ENCODE results near the gene AEBP2. TPM values are rescaled to one million over a fixed set of nuclear protein-coding genes. Genes with fewer than 3 reads are reported as not detected.
A peak's percentile ranks its signal among the peaks of the same experiment; 100 is the strongest.

Gene AEBP2
- total RNA-seq, 2 donors from 2014 or later: 50.0 to 52.7 TPM

- Mint-ChIP-seq H3K27me3 (no peaks in the 10 kb centered on the region), H3K36me3 (ENCODE audit: low read depth) (no peaks in the 10 kb centered on the region), H3K27ac (peak overlapping the region; percentile 96), H3K4me1 (peaks cover 23% of the 10 kb centered on the region), H3K4me3 (no peak overlapping the region)
- DNase-seq: no peak
- no peak for ATAC-seq
- no peaks in the 10 kb centered on the region for H3K9me3 ChIP-seq (ENCODE audit: control insufficient read depth, low read length, poor library complexity, severe bottlenecking)
These were observed 6.8 kb upstream of the AEBP2 start for GRCh38 chr12:19432309-19433170.

- DNase-seq: no peak
- no peaks in the 10 kb centered on the region for H3K9me3 ChIP-seq (ENCODE audit: control insufficient read depth, low read length, poor library complexity, severe bottlenecking)
- no peak overlapping the region for H3K4me3 Mint-ChIP-seq
- no peaks in the 10 kb centered on the region for H3K27me3 Mint-ChIP-seq
- peak overlapping the region; percentile 47 for H3K27ac Mint-ChIP-seq
- H3K36me3 Mint-ChIP-seq (ENCODE audit: low read depth): no peaks in the 10 kb centered on the region
- H3K4me1 Mint-ChIP-seq: peaks cover 19% of the 10 kb centered on the region
- no peak for ATAC-seq
These were observed 4.8 kb upstream of the AEBP2 start for GRCh38 chr12:19434538-19434937.

GRCh38 chr12:19435831-19436497 is 3.3 kb upstream of the AEBP2 start:
- peak overlapping the region; percentile 80 for H3K27ac Mint-ChIP-seq
- ATAC-seq: no peak
- H3K4me1 Mint-ChIP-seq: peaks cover 22% of the 10 kb centered on the region
- H3K27me3 Mint-ChIP-seq: no peaks in the 10 kb centered on the region
- H3K36me3 Mint-ChIP-seq (ENCODE audit: low read depth): no peaks in the 10 kb centered on the region
- no peaks in the 10 kb centered on the region for H3K9me3 ChIP-seq (ENCODE audit: control insufficient read depth, low read length, poor library complexity, severe bottlenecking)
- DNase-seq: no peak
- H3K4me3 Mint-ChIP-seq: no peak overlapping the region

GRCh38 chr12:19436931-19437330 is 2.4 kb upstream of the AEBP2 start:
- no peaks in the 10 kb centered on the region for H3K9me3 ChIP-seq (ENCODE audit: control insufficient read depth, low read length, poor library complexity, severe bottlenecking)
- ATAC-seq (no peak), DNase-seq (no peak)
- no peaks in the 10 kb centered on the region for H3K27me3 Mint-ChIP-seq
- peak overlapping the region; percentile 80 for H3K27ac Mint-ChIP-seq
- H3K4me3 Mint-ChIP-seq: no peak overlapping the region
- H3K4me1 Mint-ChIP-seq: peaks cover 23% of the 10 kb centered on the region
- H3K36me3 Mint-ChIP-seq (ENCODE audit: low read depth): no peaks in the 10 kb centered on the region

GRCh38 chr12:19437996-19438395 is 1.3 kb upstream of the AEBP2 start:
- Mint-ChIP-seq H3K4me1 (peaks cover 19% of the 10 kb centered on the region), H3K4me3 (no peak overlapping the region), H3K27ac (no peak overlapping the region), H3K27me3 (no peaks in the 10 kb centered on the region), H3K36me3 (ENCODE audit: low read depth) (no peaks in the 10 kb centered on the region)
- H3K9me3 ChIP-seq (ENCODE audit: control insufficient read depth, low read length, poor library complexity, severe bottlenecking): no peaks in the 10 kb centered on the region
- ATAC-seq (no peak), DNase-seq (no peak)

GRCh38 chr12:19440019-19440858 is 947 bp downstream of the AEBP2 start:
- Mint-ChIP-seq H3K27me3 (no peaks in the 10 kb centered on the region), H3K4me1 (peaks cover 26% of the 10 kb centered on the region), H3K36me3 (ENCODE audit: low read depth) (no peaks in the 10 kb centered on the region), H3K4me3 (peak overlapping the region; percentile 99), H3K27ac (peak overlapping the region; percentile 97)
- no peaks in the 10 kb centered on the region for H3K9me3 ChIP-seq (ENCODE audit: control insufficient read depth, low read length, poor library complexity, severe bottlenecking)
- peak; percentile 17 for ATAC-seq
- DNase-seq: peak; percentile 27 to 46 (median 43)

GRCh38 chr12:19440916-19441315 is 1.6 kb downstream of the AEBP2 start:
- peaks cover 27% of the 10 kb centered on the region for H3K4me1 Mint-ChIP-seq

GRCh38 chr12:19443585-19443984 is 4.3 kb downstream of the AEBP2 start:
- no peaks in the 10 kb centered on the region for H3K36me3 Mint-ChIP-seq (ENCODE audit: low read depth)
- H3K9me3 ChIP-seq (ENCODE audit: control insufficient read depth, low read length, poor library complexity, severe bottlenecking): no peaks in the 10 kb centered on the region
- no peak for DNase-seq
- H3K27me3 Mint-ChIP-seq: no peaks in the 10 kb centered on the region
- H3K4me3 Mint-ChIP-seq: peak overlapping the region; percentile 31
- peaks cover 40% of the 10 kb centered on the region for H3K4me1 Mint-ChIP-seq
- H3K27ac Mint-ChIP-seq: peak overlapping the region; percentile 75
- no peak for ATAC-seq

More at GRCh38 chr12:19440916-19441315, 1.6 kb downstream of the AEBP2 start:
- Mint-ChIP-seq H3K4me3 (peak overlapping the region; percentile 99), H3K36me3 (ENCODE audit: low read depth) (no peaks in the 10 kb centered on the region), H3K27me3 (no peaks in the 10 kb centered on the region), H3K27ac (peak overlapping the region; percentile 97)
- H3K9me3 ChIP-seq (ENCODE audit: control insufficient read depth, low read length, poor library complexity, severe bottlenecking): no peaks in the 10 kb centered on the region
- ATAC-seq (no peak), DNase-seq (no peak)

- ATAC-seq: no peak
- H3K27ac Mint-ChIP-seq: peak overlapping the region; percentile 61
- no peaks in the 10 kb centered on the region for H3K36me3 Mint-ChIP-seq (ENCODE audit: low read depth)
- H3K9me3 ChIP-seq (ENCODE audit: control insufficient read depth, low read length, poor library complexity, severe bottlenecking): no peaks in the 10 kb centered on the region
- peaks cover 42% of the 10 kb centered on the region for H3K4me1 Mint-ChIP-seq
- H3K4me3 Mint-ChIP-seq: peak overlapping the region; percentile 53
- no peaks in the 10 kb centered on the region for H3K27me3 Mint-ChIP-seq
- no peak for DNase-seq
These were observed 4.8 kb downstream of the AEBP2 start for GRCh38 chr12:19444097-19444496.

GRCh38 chr12:19447386-19447785 is 8.1 kb downstream of the AEBP2 start:
- H3K27ac Mint-ChIP-seq: no peak overlapping the region
- ATAC-seq (no peak), DNase-seq (no peak)
- H3K4me1 Mint-ChIP-seq: peaks cover 50% of the 10 kb centered on the region
- H3K9me3 ChIP-seq (ENCODE audit: control insufficient read depth, low read length, poor library complexity, severe bottlenecking): no peaks in the 10 kb centered on the region
- H3K4me3 Mint-ChIP-seq: no peak overlapping the region
- H3K36me3 Mint-ChIP-seq (ENCODE audit: low read depth): no peaks in the 10 kb centered on the region
- no peaks in the 10 kb centered on the region for H3K27me3 Mint-ChIP-seq

GRCh38 chr12:19449814-19450213 is 10.5 kb downstream of the AEBP2 start:
- peak overlapping the region; percentile 71 for H3K27ac Mint-ChIP-seq
- H3K4me3 Mint-ChIP-seq: no peak overlapping the region
- no peaks in the 10 kb centered on the region for H3K9me3 ChIP-seq (ENCODE audit: control insufficient read depth, low read length, poor library complexity, severe bottlenecking)
- no peak for ATAC-seq
- no peaks in the 10 kb centered on the region for H3K36me3 Mint-ChIP-seq (ENCODE audit: low read depth)
- H3K27me3 Mint-ChIP-seq: no peaks in the 10 kb centered on the region
- no peak for DNase-seq
- H3K4me1 Mint-ChIP-seq: peaks cover 47% of the 10 kb centered on the region

GRCh38 chr12:19450362-19450761 is 11.1 kb downstream of the AEBP2 start:
- H3K4me1 Mint-ChIP-seq: peaks cover 45% of the 10 kb centered on the region
- ATAC-seq (no peak), DNase-seq (no peak)
- H3K27ac Mint-ChIP-seq: peak overlapping the region; percentile 71
- H3K27me3 Mint-ChIP-seq: no peaks in the 10 kb centered on the region
- H3K4me3 Mint-ChIP-seq: no peak overlapping the region
- no peaks in the 10 kb centered on the region for H3K9me3 ChIP-seq (ENCODE audit: control insufficient read depth, low read length, poor library complexity, severe bottlenecking)
- no peaks in the 10 kb centered on the region for H3K36me3 Mint-ChIP-seq (ENCODE audit: low read depth)

GRCh38 chr12:19451196-19451595 is 11.9 kb downstream of the AEBP2 start:
- no peaks in the 10 kb centered on the region for H3K27me3 Mint-ChIP-seq
- no peak overlapping the region for H3K4me3 Mint-ChIP-seq
- no peaks in the 10 kb centered on the region for H3K9me3 ChIP-seq (ENCODE audit: control insufficient read depth, low read length, poor library complexity, severe bottlenecking)
- peaks cover 39% of the 10 kb centered on the region for H3K4me1 Mint-ChIP-seq
- ATAC-seq (no peak), DNase-seq (no peak)
- no peaks in the 10 kb centered on the region for H3K36me3 Mint-ChIP-seq (ENCODE audit: low read depth)
- no peak overlapping the region for H3K27ac Mint-ChIP-seq
